ENCODE results near the gene TMED7. TPM values are rescaled to one million over a fixed set of nuclear protein-coding genes. Genes with fewer than 3 reads are reported as not detected.

The TMED7 gene
- total RNA-seq, 4 donors from 2014 or later = 33.5 to 112 (median 60.6) TPM

DNA sequence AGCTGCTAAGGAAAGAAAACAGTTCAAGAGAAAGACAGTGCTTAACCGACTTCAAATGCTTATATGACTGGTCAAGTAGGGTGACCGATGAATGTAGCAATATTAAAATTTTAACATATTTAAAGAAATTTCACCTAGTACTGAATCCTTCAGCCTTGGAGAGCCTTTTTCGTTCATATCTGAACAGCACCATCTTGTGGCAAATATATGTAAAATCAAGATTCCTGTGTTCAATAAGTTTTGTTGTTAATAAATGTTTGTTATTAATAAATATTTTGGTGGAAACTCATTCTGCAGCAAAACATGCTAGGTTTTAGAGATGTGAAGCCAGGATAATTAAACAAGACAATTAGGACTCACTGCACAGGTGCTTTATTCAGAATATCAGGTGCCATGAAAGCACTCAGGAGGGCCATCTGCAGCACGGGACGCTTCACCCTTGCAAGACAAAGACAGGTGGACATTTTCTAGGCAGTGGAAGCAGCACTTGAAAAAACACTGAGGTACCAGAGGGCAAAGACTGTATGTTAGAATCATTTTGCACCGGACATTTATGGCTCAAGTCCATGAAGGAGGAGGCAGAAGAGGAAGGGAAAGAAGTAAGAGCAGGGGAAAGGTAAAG lies 39.2 kb downstream of the TMED7 start:
- intact Hi-C loops (cut with DNase I; ENCODE audit: low total_unique reads) = loop anchor here (5.0 kb wide), 1 partner anchor 274 kb away; no protein-coding TSS in a partner anchor
- no peak overlapping the region for H3K4me3 ChIP-seq (ENCODE audit: low read depth, poor library complexity, severe bottlenecking)
- WGBS, 2 donors = 47 to 51% methylated on average over 6 of the region's 6 CpGs
- TF ChIP-seq POLR2A (IDR thresholded peaks at IDR 0.05) = no peak
- TF ChIP-seq, protein P1, sequence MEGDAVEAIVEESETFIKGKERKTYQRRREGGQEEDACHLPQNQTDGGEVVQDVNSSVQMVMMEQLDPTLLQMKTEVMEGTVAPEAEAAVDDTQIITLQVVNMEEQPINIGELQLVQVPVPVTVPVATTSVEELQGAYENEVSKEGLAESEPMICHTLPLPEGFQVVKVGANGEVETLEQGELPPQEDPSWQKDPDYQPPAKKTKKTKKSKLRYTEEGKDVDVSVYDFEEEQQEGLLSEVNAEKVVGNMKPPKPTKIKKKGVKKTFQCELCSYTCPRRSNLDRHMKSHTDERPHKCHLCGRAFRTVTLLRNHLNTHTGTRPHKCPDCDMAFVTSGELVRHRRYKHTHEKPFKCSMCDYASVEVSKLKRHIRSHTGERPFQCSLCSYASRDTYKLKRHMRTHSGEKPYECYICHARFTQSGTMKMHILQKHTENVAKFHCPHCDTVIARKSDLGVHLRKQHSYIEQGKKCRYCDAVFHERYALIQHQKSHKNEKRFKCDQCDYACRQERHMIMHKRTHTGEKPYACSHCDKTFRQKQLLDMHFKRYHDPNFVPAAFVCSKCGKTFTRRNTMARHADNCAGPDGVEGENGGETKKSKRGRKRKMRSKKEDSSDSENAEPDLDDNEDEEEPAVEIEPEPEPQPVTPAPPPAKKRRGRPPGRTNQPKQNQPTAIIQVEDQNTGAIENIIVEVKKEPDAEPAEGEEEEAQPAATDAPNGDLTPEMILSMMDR (IDR thresholded peaks at IDR 0.05) = no peak
- no peak for DNase-seq (ENCODE audit: low spot score in 2 of 2)

DNA sequence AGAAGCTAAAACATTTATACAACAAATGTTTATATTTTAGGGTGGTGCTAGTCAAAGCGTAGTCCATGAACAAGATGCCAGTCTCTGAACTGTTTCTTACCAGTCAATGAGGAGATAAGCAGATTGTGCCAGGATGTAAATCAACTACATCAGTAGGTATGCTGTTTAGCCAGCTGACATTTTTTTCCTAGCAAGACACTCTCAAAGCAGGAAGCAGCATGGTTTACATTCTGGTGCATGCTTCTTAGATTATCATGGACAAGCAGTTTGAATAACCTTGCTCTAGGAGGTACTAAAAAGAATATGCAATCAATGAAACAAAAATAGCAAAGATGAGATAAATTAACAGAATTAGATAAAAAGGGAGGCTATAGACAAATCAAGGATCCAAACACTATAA lies 40.6 kb downstream of the TMED7 start:
- H3K4me3 ChIP-seq (ENCODE audit: low read depth, poor library complexity, severe bottlenecking) = no peak overlapping the region
- no peak for TF ChIP-seq POLR2A (IDR thresholded peaks at IDR 0.05)
- TF ChIP-seq, protein P1 (IDR thresholded peaks at IDR 0.05) = no peak
- no peak for DNase-seq (ENCODE audit: low spot score in 2 of 2)
- intact Hi-C loops (cut with DNase I; ENCODE audit: low total_unique reads) = loop anchor here (5.0 kb wide), 1 partner anchor 273 kb away; no protein-coding TSS in a partner anchor
- 56 to 79% methylated on average over 1 of the region's 1 CpG for WGBS, 2 donors

DNA sequence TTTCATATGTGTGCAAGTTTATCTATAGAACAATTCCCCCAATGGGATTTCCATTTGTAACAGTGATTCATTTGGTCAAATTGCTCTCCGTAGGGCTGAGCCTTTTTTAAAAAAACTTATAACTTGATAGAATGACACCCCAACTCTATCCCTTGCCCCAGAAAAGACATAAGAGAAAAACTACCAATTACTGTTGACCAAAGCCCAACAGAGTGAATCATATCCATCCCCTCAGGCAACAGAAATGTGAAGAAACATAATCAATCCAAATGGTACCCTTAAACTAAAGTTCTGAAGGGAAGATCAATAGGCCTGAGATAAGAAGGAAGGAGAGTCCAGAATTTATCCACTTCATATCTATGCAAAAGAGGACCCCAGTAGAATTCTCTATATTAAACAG lies 41.3 kb downstream of the TMED7 start:
- TF ChIP-seq, protein P1 (IDR thresholded peaks at IDR 0.05) = no peak
- intact Hi-C loops (cut with DNase I; ENCODE audit: low total_unique reads) = no loop called here
- DNase-seq (ENCODE audit: low spot score in 2 of 2) = no peak
- H3K4me3 ChIP-seq (ENCODE audit: low read depth, poor library complexity, severe bottlenecking) = no peak overlapping the region
- WGBS, 2 donors = 87 to 93% methylated on average over 1 of the region's 1 CpG

DNA sequence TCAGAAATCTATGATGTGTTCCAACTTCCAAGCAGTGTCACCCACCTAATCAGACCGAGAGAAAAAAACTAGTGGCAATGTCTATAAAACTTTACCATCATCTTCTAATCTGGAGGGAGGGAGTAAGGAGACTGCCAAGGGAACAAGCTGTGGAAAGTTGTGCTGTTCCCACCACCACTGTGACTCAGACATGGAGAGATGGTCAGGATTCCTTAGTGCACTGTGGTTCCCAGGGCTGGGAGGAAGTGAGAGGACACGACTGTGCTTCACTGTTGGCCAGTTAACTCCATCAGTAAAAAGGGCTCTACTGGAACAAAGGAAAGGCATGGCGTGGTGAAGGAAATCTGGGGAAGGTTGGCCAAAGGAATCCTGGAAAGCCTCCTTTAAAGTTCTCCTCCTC lies 42.4 kb downstream of the TMED7 start:
- no peak for DNase-seq (ENCODE audit: low spot score in 2 of 2)
- WGBS, 2 donors = 54 to 63% methylated on average over 3 of the region's 3 CpGs
- intact Hi-C loops (cut with DNase I; ENCODE audit: low total_unique reads) = no loop called here
- no peak for TF ChIP-seq POLR2A (IDR thresholded peaks at IDR 0.05)
- TF ChIP-seq, protein P1 (IDR thresholded peaks at IDR 0.05) = no peak
- H3K4me3 ChIP-seq (ENCODE audit: low read depth, poor library complexity, severe bottlenecking) = no peak overlapping the region

DNA sequence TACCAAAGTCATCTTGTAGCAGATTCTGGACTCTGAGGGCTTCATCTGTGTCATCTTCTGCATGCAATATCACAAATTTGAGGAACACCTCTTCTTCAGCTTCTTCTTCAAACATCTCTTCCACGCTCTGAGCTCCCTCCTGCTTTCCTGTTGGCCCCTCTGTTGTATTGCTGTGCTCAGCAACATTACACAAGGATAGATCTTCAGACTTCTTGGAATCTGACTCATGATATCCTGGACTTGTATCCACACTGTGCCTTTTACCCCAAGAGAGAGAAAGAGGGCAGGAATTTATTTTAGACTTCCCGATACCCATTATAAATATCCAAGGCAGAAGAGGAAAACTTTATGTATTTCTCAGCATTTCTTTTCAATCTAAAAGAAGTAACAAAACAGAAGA lies 44.9 kb downstream of the TMED7 start:
- H3K4me3 ChIP-seq (ENCODE audit: low read depth, poor library complexity, severe bottlenecking) = no peak overlapping the region
- TF ChIP-seq, protein P1 (IDR thresholded peaks at IDR 0.05) = no peak
- TF ChIP-seq POLR2A (IDR thresholded peaks at IDR 0.05) = no peak
- WGBS, 2 donors = 95 to 97% methylated on average over 2 of the region's 2 CpGs
- DNase-seq (ENCODE audit: low spot score in 2 of 2) = no peak
- intact Hi-C loops (cut with DNase I; ENCODE audit: low total_unique reads) = no loop called here

DNA sequence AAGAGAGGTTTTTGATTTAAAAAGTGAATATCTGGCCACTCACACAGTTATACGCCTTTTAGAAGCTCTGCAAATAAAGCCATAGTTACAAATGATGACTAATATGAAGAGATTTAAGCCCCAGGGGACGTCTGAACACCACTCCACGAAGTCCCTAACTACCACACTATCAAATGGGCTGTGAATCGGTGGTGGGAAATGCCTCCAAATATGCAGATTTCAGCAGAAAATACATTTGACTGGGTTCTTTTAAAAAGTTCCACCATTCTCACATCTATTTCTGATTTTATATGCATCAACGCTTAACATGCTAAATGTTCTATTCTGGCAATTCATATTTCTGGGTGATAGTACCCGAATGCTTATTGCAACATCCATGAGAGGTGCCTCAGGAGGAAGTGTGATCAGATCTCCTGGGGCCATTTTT lies 46.1 kb downstream of the TMED7 start:
- 75 to 81% methylated on average over 6 of the region's 6 CpGs for WGBS, 2 donors
- DNase-seq (ENCODE audit: low spot score in 2 of 2) = no peak
- no peak overlapping the region for H3K4me3 ChIP-seq (ENCODE audit: low read depth, poor library complexity, severe bottlenecking)
- intact Hi-C loops (cut with DNase I; ENCODE audit: low total_unique reads) = no loop called here
- TF ChIP-seq POLR2A (IDR thresholded peaks at IDR 0.05) = no peak

Measured in lower leg skin (tissue), 4 donors.